HG03135 (cell line): ENCODE data around the gene TPPP.
"Not testable (repeated sequence)": the region's sequence is repeated elsewhere in the genome, so short reads cannot be mapped to it uniquely, and the experiment has no call there.

Source experiments
- ATAC-seq: cut with Tn5 transposase; IDR thresholded peaks from one replicate; pipeline ENCODE4 v1.9.1; 2021; ENCODE audit warnings: mild to moderate bottlenecking, moderate library complexity; ENCODE audit not compliant: unreplicated experiment

TPPP gene

DNA sequence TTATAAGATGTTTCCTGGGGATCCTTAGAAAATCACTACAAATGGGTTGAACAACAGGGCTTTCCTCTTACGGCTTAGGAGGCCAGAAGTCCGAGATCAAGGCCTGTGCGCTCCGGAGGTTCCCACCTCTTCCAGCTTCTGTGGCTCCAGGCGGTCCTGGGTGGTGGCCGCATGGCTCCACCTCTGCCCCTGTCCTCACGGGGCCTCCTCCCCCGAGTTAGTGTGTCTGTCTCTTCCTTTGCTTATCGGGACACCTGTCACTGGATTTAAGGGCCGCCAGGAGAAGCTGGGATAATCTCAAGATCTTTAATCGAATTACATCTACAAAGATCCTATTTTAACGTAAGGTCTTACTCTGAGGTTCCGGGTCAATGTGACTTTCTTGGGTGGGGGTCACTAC lies 2.3 kb upstream of the TPPP start:
- not testable (repeated sequence) for ATAC-seq

DNA sequence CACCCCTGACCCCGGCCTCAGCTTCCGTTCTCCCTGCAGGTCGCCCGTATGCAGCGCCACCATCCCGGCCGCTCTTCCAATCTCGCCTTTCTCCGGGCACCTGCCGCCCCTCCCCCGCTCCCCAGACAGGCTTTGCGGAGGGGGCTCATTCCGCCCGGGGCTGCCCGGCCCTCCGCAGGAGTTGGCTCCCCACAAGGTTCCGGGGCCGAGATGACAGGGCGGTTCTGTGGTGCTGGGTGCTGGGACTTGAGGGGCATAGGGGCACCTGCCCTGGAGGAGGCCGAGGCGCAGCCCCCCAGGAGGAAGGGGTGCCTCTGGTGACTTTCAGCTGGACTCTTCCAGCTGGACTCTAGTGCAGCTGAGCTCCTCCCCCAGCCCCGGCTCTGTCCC lies 885 bp upstream of the TPPP start:
- ATAC-seq, result peak; percentile 11

DNA sequence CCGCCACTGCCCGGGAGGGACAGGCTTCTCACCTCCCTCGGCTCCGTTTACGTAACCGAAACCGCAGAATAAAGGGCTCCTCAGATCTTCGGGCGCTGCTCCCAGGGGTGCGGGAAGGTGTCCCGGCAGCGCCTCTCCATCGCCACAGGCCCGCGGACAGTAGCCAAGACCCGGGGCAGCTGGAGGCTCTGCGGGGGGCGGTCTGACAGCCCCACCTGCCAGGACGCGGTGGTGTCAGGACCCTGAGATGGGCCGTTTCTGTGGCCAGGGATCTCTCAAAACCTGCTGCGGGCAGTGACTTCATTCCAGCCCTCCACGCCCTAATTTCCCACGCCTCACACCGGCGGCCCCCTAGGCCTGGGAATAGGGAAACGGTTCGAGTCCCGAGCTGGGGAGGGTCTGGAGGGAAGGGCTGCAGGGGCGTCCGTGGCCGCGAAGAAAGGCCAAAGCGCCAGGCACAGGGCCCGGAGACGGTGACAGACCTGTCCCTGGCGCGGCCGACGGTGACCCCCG lies 567 bp downstream of the TPPP start:
- peak; percentile 21 for ATAC-seq

DNA sequence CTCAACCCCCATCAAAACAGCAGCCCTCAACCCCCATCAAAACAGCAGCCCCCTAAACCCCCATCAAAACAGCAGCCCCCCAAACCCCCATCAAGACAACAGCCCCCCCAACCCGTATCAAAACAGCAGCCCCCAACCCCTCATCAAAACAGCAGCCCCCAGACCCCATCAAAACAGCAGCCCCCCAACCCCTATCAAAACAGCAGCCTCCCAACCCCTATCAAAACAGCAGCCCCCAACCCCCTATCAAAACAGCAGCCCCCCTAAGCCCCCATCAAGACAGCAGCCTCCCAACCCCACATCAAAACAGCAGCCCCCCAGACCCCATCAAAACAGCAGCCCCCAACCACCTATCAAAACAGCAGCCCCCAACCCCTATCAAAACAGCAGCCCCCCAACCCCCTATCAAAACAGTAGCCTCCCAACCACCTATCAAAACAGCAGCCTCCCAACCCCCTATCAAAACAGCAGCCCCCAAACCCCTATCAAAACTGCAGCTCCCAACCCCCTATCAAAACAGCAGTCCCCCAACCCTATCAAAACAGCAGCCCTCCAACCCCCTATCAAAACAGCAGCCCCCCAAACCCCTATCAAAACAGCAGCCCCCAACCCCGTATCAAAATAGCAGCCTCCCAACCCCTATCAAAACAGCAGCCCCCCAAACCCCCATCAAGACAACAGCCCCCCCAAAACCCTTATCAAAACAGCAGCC lies 1.2 kb downstream of the TPPP start:
- ATAC-seq, result no peak

DNA sequence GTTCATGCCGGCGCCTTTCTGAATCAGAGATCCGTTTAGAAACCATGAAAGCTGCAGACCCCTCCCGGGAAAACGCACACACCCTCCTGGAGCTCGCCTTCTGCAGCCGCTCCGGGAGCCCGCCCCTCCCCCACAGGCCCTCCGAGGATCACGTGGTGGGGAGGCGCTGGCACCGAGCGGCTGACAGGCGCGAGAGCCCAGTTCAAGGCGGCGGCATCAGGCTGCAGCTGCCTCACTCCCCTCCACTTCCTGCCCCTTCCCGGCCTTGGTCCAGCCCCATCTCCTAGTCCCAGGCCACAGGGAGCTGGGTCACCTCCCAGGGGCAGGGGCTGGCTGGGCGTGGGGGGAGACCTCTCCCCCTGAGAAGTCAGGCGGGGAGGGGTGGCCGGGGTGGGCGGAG lies 2.1 kb downstream of the TPPP start:
- not testable (repeated sequence) for ATAC-seq

DNA sequence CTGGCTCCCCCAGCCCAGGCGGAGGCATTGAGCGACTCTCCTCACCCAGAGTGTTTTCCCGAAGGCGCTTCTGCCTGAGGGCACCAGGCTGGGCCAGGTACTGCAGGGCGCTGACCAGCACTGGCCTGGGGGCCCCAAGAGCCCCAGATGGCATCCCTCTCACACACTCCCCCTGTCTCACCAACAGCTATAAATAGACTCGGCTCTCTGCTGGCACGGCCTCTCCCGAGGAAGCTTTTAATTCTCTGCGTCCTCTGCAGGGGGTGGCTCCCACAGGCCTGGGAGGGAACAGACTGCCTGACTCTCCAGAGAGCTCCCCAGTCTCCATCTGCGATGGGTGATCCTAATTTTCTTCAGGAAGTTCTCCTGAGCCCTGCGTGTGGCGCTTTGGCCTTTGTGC lies 2.9 kb downstream of the TPPP start:
- ATAC-seq, result not testable (repeated sequence)

DNA sequence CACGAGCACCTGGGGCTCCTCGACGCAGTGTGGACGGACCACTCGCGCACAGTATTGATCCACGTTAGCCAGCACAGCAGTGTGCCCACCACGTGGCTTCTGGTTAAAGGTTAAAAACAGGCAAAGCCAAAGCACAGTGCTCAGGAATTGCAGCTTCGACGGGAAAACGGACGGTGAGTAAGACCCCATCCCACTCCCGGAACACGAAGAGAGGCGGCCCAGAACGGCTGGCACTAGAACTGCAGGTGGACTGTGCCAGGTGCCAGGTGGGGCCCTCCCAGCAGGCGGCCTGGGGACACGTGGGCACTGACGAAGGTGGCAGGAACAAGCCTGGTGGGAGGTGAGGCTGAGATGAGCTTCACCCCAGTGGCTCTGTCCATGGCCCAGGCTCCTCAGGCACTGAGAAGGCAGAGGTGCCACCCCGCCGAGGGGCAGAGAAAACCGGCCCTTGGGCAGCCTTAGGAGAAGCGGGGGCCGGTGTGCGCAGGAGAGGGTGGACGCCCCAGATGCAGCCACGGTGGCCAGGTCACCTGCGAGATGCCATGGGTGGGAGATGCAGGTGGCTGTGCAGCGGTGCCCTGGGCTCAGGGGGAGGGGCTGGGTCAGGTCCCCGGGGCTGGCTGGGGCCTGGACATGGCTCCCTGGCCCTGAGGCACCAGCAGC lies 4.7 kb downstream of the TPPP start:
- not testable (repeated sequence) for ATAC-seq

DNA sequence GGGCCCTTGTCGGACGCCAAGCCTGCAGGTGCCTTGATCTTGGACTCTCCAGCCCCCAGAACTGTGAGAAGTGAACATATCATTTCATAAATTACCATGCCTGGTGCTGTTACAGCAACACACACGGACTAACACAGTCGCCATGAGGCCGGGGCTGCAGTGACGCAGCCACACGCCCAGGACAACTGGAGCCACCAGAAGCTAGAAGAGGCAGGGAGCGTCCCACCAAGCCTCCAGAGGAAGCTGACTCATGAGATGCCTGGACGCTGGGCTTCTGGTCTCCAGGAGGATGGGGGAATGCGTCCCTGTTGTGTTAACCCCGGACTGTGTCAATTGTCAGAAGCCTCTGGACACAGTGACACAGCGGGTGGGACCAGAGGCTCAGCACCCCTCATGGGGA lies 6.2 kb downstream of the TPPP start:
- not testable (repeated sequence) for ATAC-seq

DNA sequence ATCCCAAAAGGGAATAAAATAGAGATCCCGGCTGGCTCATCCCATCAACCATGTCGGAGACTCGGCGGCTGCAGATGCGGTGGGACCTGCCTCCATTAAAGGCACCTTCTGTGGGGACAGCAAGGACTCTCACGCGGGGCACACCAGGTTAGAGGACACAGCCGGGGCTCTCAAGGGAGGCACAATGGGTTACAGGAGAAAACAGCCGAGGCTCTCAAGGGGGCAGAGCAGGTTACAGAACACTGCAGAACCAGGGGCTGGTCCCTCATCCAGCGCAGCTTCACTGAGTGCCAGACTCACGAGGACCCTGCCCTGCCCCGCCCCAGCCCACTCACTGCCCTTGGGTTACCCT lies 7.0 kb downstream of the TPPP start:
- ATAC-seq, result not testable (repeated sequence)

DNA sequence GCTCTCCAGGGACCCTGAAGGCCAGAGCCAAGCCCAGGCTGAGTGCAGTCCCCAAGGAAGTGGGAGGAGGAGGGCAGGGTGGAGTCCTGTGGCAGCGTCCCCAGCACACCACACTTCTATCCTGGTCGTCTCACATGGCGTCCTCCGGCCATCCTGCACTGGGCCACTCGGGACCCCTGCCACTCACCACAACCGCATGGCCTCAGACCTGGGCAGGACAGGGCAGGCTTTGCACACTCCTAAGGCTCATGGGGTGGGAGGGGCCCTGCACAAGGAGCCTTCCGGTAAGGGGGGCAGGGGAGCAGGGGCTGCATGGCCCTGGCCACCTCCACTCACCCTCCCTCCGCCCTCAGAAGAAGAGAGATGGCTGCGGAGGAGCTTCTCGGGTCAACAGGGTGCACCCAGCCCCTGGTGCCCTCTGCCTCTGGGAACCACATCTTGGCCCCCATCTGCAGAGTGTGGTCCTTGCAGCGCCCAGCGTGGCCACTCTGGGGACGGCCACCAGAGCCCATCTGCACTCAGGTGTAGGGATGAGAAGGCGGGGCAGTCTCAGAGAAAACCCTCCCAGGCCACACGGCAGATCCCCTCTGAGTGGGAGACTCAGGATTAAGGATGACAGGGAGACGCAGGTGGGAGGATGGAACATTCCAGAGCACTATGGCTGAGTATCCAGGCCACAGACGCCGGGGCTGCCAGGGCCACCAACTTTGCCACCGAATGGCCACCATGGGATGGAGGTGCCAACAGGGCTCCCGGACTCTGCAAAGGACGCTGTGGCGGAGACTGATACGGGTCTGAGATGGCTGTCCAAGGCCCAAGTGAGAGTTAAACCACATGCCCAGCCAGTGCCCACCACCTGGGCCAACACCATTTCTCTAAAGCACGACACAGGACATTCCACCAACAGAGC lies 7.6 kb downstream of the TPPP start:
- no peak for ATAC-seq

DNA sequence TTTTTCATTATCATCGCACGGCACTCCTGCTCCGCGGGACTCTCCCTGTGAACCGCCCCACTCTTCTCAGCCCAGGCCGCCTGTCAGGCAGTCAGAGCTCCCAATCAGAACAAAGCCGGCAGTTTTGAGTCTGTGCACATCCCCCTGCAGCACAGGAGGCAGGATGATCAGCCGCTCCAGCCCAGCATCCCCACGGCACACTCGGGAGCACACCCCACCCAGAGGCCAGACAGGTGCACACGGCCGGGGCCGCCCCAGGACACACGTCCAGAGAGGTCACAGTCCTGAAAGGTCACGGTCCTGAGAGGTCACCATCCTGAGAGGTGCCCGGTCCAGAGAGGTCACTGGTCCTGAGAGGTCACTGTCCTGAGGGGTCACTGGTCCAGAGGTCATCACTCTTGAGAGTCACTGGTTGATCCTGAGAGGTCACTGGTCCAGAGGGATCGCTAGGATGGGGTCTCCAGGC lies 8.4 kb downstream of the TPPP start:
- ATAC-seq, result no peak

DNA sequence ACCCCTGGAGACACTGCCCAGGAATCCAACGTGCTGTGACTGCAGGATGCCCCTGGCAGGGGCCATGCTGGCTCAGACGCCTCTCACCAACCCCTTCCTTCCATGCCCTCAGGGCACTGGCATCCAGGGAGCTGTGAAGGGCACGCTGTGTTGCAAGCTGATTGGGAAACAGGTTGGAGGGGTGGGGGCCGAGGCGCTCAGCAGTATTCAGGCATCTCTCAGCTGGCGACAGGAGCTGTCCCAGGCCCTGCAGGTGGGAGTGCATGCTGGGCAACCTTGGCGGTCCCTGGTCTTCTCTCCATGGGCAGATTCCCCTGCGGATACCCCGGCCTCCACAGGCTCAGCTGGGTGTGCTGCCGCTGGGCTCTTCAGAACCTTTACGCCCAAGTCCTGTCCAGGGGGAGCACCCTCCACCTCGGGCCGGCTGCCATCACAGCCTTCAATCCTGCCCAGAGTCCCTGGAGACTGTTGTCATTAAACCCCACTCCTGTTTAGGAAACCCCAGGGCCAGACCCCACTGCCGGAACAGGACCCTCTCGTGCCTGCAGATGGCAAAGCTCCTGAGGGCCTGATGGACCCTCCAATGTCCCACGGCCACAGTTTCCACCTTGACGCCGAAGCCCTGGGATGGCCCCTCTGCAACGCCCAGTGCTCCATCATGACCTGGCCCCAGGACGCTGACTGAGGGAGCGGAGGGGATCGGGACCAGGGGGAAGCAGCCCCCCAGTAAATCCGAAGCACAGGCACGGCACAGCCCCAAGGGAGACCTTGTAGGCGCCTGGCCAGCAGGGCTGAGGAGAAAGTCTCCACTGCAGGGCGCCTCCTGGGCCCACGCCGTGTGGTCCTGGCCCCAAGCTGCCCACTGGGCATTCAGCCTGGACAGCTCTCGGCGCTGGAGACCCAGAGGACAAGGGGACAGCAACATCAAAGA lies 9.3 kb downstream of the TPPP start:
- no peak for ATAC-seq

DNA sequence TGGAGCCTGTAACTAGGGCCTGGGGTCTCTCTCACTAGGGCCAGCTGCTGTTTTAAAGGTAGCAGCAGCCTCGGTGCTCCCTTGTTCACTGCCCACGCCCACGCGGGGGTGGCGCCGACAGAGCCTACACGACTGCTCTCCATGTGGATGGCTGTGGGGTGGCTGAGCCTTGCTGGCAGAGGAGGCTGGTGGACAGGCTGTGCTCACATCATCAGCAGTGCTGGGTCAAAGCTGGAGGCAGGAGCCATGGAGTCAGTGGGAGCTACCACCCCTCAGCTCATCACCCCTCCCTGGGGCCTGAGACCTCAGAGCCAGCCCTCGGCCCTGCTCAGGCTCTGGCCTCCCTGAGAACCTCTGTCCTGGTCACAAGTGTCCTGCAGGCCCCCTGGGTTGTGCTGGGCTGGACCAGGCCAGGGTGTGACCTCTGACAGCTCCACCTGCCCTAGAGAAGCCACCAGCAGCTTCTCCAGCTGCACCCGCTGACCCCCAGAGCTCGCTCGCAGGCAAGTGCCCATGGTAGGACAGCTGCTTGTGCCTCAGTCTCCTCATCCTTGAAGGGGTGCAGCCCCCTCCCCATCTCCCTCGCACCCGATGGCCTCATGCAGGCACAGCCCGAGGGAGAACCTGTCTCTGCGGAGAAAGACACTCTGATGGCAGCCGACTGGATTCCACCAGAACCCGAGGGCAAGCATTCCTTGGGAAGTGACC lies 10.3 kb downstream of the TPPP start:
- ATAC-seq, result not testable (repeated sequence)

DNA sequence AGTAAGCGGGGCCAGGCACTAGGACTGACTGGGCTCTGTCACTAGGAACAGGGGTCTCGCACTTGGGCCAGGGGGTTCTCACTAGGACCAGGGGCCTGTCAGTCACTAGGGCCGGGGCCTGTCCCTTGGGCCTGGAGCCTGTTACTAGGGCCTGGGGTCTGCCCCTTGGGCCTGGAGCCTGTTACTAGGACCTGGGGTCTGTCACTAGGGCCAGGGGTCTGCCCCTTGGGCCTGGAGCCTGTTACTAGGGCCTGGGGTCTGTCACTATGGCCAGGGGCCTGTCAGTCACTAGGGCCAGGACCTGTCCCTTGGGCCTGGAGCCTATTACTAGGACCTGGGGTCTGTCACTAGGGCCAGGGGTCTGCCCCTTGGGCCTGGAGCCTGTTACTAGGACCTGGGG lies 10.9 kb downstream of the TPPP start:
- not testable (repeated sequence) for ATAC-seq

DNA sequence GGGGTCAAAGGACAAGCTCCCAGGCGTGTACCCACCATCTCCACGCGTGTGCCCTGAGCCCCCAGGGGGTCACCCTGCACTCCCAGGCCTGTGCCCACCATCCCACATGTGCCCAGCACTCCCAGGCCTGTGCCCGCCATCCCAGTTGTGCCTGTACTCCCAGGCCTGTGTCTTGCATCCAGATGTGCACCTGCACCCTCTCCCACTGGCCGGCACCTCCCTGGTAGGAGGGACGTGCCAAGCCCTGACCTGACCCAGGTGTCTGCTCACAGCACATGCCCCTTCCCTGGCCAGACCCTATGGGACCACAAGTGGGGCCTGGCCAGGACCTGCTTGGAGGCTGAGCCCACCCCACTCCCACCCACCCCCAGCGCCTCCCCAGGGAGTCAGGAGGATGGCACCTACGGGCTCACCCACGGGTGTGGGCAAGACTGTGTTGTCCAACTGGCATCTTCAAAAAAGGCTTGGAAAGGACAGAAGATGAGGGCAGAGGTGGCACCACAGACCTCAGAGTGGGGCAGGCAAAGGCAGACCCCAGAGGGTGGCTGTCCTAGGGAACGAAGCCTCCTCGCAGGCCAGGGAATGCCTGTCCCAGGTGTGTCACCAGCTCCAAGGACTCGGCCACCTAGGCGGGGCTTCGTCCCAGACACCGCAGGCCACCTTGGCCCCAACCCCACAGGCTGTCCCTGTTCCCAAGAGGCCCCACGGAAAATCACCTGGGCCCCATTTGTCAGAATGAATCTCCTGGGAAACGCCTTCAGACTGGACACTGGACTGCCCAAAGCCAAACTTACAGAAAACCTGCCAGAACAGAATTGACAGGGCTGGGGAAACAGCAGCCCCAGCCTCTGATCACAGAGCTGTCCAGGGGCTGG lies 11.6 kb downstream of the TPPP start:
- ATAC-seq, result not testable (repeated sequence)

DNA sequence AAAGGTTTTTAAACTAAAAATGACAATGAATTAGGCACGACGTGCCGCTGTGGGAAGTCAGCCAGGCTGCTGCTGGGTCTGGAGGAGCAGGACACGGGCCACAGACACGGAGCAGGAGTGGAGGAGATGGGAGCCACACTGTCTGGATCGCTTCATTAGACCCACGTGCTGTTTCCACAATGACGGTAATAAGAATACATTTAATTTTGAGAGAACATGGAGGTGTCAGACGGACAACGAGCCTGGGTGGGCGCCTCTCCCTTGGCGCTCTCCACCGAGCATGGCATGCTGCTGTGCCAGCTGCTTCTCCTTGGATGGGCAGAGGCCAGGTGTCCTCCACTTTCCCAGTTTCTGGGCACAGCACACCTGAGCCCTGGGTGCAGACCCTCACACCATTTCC lies 12.3 kb downstream of the TPPP start:
- ATAC-seq, result not testable (repeated sequence)

DNA sequence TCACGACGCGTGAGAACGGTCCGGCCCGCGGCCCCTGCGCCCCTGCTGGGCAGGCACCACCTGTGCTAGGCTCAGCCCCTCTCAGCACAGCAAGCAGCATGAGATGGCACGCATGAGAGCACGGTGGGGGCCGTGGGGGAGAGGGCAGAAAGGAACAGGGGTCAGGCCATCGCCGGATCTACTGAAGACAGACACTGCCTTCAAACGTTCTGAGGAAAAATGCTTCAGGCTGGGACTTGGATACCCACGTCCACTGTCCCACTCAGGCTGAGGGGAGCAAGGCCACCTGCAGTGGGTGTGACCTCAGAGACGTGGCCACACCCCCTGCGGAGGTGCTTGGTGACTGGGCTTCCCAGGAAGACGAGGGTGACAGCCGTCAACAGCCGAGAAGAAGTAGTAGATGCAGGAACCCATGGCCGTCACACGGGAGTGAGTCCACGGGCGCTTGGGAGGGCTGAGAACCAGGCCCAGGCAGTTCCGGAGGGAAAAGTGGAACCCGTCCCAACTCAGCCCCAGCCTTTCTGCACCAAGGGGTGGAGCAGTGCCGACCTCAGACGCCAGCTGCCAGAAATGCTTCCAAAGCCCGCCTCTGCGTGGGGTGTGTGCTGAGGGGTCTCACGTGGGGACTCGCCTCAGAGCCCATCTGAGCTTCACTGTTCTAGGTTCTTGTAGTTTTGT lies 12.9 kb downstream of the TPPP start:
- ATAC-seq, result not testable (repeated sequence)
